Activated CD8-positive, alpha-beta T cell treated with anti-CD3 and anti-CD28 coated beads for 36 hours (primary cell): ENCODE measurements around the gene KERA. TPM values are rescaled to one million over a fixed set of nuclear protein-coding genes. Genes with fewer than 3 reads are reported as not detected.

Experiments used
- ATAC-seq: fragments of 200-7000 bp; cut with Tn5 transposase; one replicate; pipeline ENCODE4 v1.10.0; 2021; ENCODE audit warnings: mild to moderate bottlenecking, moderate library complexity
- CTCF ChIA-PET: fragments of 350-600 bp; sonication (Branson Sonifier 250); formaldehyde crosslinking; loops from one replicate; lab custom pipeline; 2021; ENCODE audit warnings: antibody characterized with exemption; lab: Charles Lee
- POLR2A ChIA-PET: fragments of 350-600 bp; sonication (Branson Sonifier 250); formaldehyde crosslinking; loops from one replicate; lab custom pipeline; 2021; ENCODE audit warnings: antibody characterized with exemption; lab: Charles Lee
- DNase-seq: peaks from one replicate; pipeline ENCODE4 v3.0.0-alpha.2; 2020
- H3K27ac Mint-ChIP-seq: one replicate; pipeline ENCODE4 v1.8.0; 2021; ENCODE audit warnings: mild to moderate bottlenecking, mixed read lengths
- H3K27me3 Mint-ChIP-seq: one replicate; pipeline ENCODE4 v1.8.0; 2021; ENCODE audit warnings: mixed read lengths
- H3K36me3 Mint-ChIP-seq: one replicate; pipeline ENCODE4 v1.8.0; 2021; ENCODE audit warnings: low read depth, mixed read lengths
- H3K4me1 Mint-ChIP-seq: one replicate; pipeline ENCODE4 v1.8.0; 2021; ENCODE audit warnings: low read depth, mixed read lengths
- H3K4me3 Mint-ChIP-seq: one replicate; pipeline ENCODE4 v1.8.0; 2021; ENCODE audit warnings: mild to moderate bottlenecking, moderate library complexity, mixed read lengths
- H3K9me3 Mint-ChIP-seq: one replicate; pipeline ENCODE4 v1.8.0; 2021; ENCODE audit warnings: mixed read lengths
- CTCF ChIP-seq: fragments of 200-600 bp; IDR thresholded peaks from one replicate; pipeline ENCODE4 v1.8.0; 2022; ENCODE audit warnings: antibody characterized with exemption, mild to moderate bottlenecking
- intact Hi-C: fragments of 100-400 bp; cut with micrococcal nuclease; formaldehyde crosslinking; loops from one replicate; pipeline ENCODE4 v1.10.0; 2022
- total RNA-seq, 2 experiments: library from RNA; stranded (reverse); gene quantifications; one replicate each; pipeline ENCODE4 v1.2.3, GENCODE V29; 2021

KERA gene
- total RNA-seq, 2 experiments from 2014 or later, result not detected

GRCh38 chr12:91056488-91056887 lies 1.3 kb downstream of the KERA start:
- Mint-ChIP-seq H3K36me3 (no peaks in the 10 kb centered on the region), H3K27ac (no peak overlapping the region), H3K4me3 (no peak overlapping the region), H3K27me3 (peaks cover 1% of the 10 kb centered on the region), H3K9me3 (no peaks in the 10 kb centered on the region), H3K4me1 (no peaks in the 10 kb centered on the region)
- intact Hi-C loops, result no loop called here
- no peak for TF ChIP-seq CTCF
- ATAC-seq (no peak), DNase-seq (no peak)
- CTCF ChIA-PET, result no interaction called here
- POLR2A ChIA-PET, result no interaction called here

GRCh38 chr12:91055976-91056375 lies 1.8 kb downstream of the KERA start:
- no peak for DNase-seq
- ATAC-seq, result no peak
- Mint-ChIP-seq H3K4me1 (no peaks in the 10 kb centered on the region), H3K9me3 (no peaks in the 10 kb centered on the region), H3K4me3 (no peak overlapping the region), H3K27ac (no peak overlapping the region), H3K27me3 (peaks cover 1% of the 10 kb centered on the region), H3K36me3 (no peaks in the 10 kb centered on the region)
- no peak for TF ChIP-seq CTCF
- CTCF ChIA-PET, result interaction anchor here (0.6 kb wide), 1 partner anchor 61 kb away, joined by 3 read pairs; no protein-coding TSS in a partner anchor
- POLR2A ChIA-PET, result no interaction called here
- intact Hi-C loops, result no loop called here

- H3K36me3 Mint-ChIP-seq, result no peaks in the 10 kb centered on the region
- H3K4me1 Mint-ChIP-seq, result no peaks in the 10 kb centered on the region
These were observed 3.7 kb downstream of the KERA start for GRCh38 chr12:91053951-91054715.

GRCh38 chr12:91052026-91052425 lies 5.8 kb downstream of the KERA start:
- H3K9me3 Mint-ChIP-seq, result no peaks in the 10 kb centered on the region
- H3K36me3 Mint-ChIP-seq, result no peaks in the 10 kb centered on the region
- no peak for TF ChIP-seq CTCF
- ATAC-seq, result no peak
- no peak overlapping the region for H3K27ac Mint-ChIP-seq
- no peak for DNase-seq
- peaks cover 1% of the 10 kb centered on the region for H3K27me3 Mint-ChIP-seq
- intact Hi-C loops, result no loop called here
- ChIA-PET POLR2A (no interaction called here), CTCF (no interaction called here)
- no peak overlapping the region for H3K4me3 Mint-ChIP-seq
- H3K4me1 Mint-ChIP-seq, result no peaks in the 10 kb centered on the region

More at GRCh38 chr12:91053951-91054715, 3.7 kb downstream of the KERA start:
- Mint-ChIP-seq H3K27ac (no peak overlapping the region), H3K27me3 (peaks cover 1% of the 10 kb centered on the region), H3K9me3 (no peaks in the 10 kb centered on the region), H3K4me3 (no peak overlapping the region)
- CTCF ChIA-PET, result no interaction called here
- no peak for DNase-seq
- intact Hi-C loops, result no loop called here
- POLR2A ChIA-PET, result no interaction called here
- no peak for TF ChIP-seq CTCF
- no peak for ATAC-seq

- TF ChIP-seq CTCF, result no peak
- no peak for DNase-seq
- intact Hi-C loops, result no loop called here
- ATAC-seq, result no peak
- CTCF ChIA-PET, result no interaction called here
- H3K36me3 Mint-ChIP-seq, result no peaks in the 10 kb centered on the region
- POLR2A ChIA-PET, result interaction anchor here (0.6 kb wide), 1 partner anchor 1275 kb away, joined by 3 read pairs; no protein-coding TSS in a partner anchor
- H3K4me3 Mint-ChIP-seq, result no peak overlapping the region
- H3K27ac Mint-ChIP-seq, result no peak overlapping the region
- no peaks in the 10 kb centered on the region for H3K9me3 Mint-ChIP-seq
- no peaks in the 10 kb centered on the region for H3K27me3 Mint-ChIP-seq
- H3K4me1 Mint-ChIP-seq, result no peaks in the 10 kb centered on the region
These were observed 13.2 kb downstream of the KERA start for GRCh38 chr12:91044586-91044985.
